Measurements from ENCODE around the gene MTA1.

MTA1 gene

GRCh38 chr14:105388110-105388951 lies 31.3 kb upstream of the MTA1 start:
- no peak for DNase-seq

GRCh38 chr14:105388976-105389375 lies 30.7 kb upstream of the MTA1 start:
- DNase-seq: peak; percentile 44

- peak; percentile 37 for DNase-seq
Measured at GRCh38 chr14:105389534-105389933, 30.1 kb upstream of the MTA1 start.

- DNase-seq: peak; percentile 49
Measured at GRCh38 chr14:105389976-105390848, 29.4 kb upstream of the MTA1 start.

GRCh38 chr14:105390849-105391500 lies 28.7 kb upstream of the MTA1 start:
- peak; percentile 49 for DNase-seq

- DNase-seq: peak; percentile 41
Measured at GRCh38 chr14:105391541-105391940, 28.1 kb upstream of the MTA1 start.

GRCh38 chr14:105392131-105393090 lies 27.2 kb upstream of the MTA1 start:
- peak; percentile 50 for DNase-seq

GRCh38 chr14:105393151-105393550 lies 26.5 kb upstream of the MTA1 start:
- DNase-seq: no peak

- no peak for DNase-seq
Measured at GRCh38 chr14:105394714-105395537, 24.7 kb upstream of the MTA1 start.

GRCh38 chr14:105395538-105395854 lies 24.1 kb upstream of the MTA1 start:
- DNase-seq: no peak

- no peak for DNase-seq
Measured at GRCh38 chr14:105397350-105397931, 22.2 kb upstream of the MTA1 start.

- no peak for DNase-seq
Measured at GRCh38 chr14:105398044-105398725, 21.4 kb upstream of the MTA1 start, which contains the start of gene TEX22. TEX22 (plus strand) TSS chr14:105398538; CDS start chr14:105399341, 803 bp downstream.

GRCh38 chr14:105398726-105399465 lies 20.7 kb upstream of the MTA1 start:
- no peak for DNase-seq

GRCh38 chr14:105399466-105399775 lies 20.2 kb upstream of the MTA1 start:
- no peak for DNase-seq

GRCh38 chr14:105400016-105400415 lies 19.6 kb upstream of the MTA1 start:
- no peak for DNase-seq

GRCh38 chr14:105401699-105402098 lies 17.9 kb upstream of the MTA1 start:
- no peak for DNase-seq

- DNase-seq: no peak
Measured at GRCh38 chr14:105408592-105408991, 11.0 kb upstream of the MTA1 start.

- DNase-seq: no peak
Measured at GRCh38 chr14:105409364-105409763, 10.3 kb upstream of the MTA1 start.

GRCh38 chr14:105410642-105411016 lies 9.0 kb upstream of the MTA1 start:
- no peak for DNase-seq
